ENCODE measurements around the gene RHOB. TPM values are rescaled to one million over a fixed set of nuclear protein-coding genes. Genes with fewer than 3 reads are reported as not detected.

The RHOB gene
- total RNA-seq, 4 donors from 2014 or later, result 809 to 1,532 (median 1,203) TPM

DNA sequence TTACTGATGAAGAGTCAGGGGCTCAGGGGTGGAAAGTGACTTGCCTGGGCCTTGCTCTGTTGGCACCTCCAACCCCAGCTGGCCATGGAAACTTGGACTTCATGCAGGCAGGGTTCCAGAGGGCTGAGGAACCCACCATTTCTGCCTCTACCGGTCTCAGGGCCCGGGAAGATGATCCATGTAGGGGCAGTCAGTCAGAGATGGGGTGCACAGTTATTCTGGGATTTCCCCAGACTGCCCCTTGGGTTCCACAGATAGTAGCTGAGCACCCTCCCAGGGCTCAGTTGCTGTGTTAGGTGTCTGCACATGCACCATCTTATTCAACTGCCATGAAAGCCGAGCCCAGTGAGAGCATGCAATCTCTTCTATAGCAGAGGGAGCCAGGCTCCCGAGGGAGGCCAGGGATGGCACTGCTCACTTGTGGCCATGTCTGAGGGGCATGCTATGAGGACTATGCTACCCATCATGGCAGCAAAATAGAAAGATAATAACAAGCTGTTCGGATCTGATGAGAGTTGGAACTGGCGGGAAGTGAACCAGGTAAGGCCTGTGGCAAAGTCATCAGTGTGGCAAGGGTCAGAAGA, 37.3 kb downstream of the RHOB start:
- no peak overlapping the region for H3K4me3 ChIP-seq
- TF ChIP-seq, protein P1, sequence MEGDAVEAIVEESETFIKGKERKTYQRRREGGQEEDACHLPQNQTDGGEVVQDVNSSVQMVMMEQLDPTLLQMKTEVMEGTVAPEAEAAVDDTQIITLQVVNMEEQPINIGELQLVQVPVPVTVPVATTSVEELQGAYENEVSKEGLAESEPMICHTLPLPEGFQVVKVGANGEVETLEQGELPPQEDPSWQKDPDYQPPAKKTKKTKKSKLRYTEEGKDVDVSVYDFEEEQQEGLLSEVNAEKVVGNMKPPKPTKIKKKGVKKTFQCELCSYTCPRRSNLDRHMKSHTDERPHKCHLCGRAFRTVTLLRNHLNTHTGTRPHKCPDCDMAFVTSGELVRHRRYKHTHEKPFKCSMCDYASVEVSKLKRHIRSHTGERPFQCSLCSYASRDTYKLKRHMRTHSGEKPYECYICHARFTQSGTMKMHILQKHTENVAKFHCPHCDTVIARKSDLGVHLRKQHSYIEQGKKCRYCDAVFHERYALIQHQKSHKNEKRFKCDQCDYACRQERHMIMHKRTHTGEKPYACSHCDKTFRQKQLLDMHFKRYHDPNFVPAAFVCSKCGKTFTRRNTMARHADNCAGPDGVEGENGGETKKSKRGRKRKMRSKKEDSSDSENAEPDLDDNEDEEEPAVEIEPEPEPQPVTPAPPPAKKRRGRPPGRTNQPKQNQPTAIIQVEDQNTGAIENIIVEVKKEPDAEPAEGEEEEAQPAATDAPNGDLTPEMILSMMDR (IDR thresholded peaks at IDR 0.05), result no peak
- TF ChIP-seq POLR2AphosphoS5 (IDR thresholded peaks at IDR 0.05), result no peak
- TF ChIP-seq POLR2A (IDR thresholded peaks at IDR 0.05; ENCODE audit: low read depth), result no peak
- TF ChIP-seq EP300 (IDR thresholded peaks at IDR 0.05), result no peak
- H3K9me3 ChIP-seq, result no peaks in the 10 kb centered on the region
- WGBS, result 100% methylated on average over 4 of the region's 6 CpGs
- intact Hi-C loops (cut with DNase I), result no loop called here
- no peaks in the 10 kb centered on the region for H3K36me3 ChIP-seq
- no peaks in the 10 kb centered on the region for H3K27me3 ChIP-seq
- H3K4me1 ChIP-seq, result peaks cover 7 to 56% (median 37%) of the 10 kb centered on the region in 4 donors
- H3K27ac ChIP-seq (replicated peaks in 1 of 4), result peak overlapping the region; percentile 64 to 69 (median 66)
- no peak for DNase-seq (ENCODE audit: extremely low spot score)

DNA sequence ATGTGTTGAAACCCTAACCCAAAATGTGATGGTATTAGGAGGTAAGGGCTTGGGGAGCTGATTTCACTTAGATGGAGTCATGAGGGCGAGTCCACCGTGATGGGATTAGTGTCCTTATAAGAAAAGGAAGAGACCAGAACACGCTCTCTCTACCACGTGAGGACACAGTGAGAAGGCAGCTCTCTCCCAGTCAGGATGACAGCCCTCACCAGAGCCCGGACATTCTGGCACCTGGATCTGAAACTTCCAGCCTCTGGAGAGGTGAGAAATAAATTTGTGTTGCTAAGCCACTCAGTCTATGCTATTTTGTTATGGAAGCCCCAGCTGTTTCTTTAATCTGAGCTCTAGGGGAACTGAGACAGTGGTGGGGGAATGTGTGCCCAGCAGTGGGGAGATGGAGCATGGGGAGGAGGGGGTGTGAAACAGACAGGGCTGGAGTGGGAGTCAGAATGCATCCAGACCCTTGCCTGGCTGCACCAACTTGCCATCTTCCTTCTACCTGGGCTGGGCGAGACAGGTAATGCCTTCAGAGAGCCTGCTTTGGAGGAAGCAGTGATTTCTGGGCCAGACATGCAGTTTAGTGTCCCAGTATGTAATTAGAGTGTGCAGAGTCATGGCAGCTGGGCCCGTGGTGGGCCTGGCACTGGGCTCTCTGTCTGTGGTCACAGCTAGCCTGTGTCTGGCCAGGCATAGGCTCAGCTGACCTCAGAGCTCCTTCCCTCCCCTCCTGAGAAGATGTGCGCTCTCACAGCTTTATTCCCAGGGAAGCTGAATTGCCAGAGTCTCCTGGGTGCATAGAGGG, 38.1 kb downstream of the RHOB start:
- Histone ChIP-seq H3K4me1 (peaks cover 7 to 53% (median 37%) of the 10 kb centered on the region in 4 donors), H3K27me3 (no peaks in the 10 kb centered on the region), H3K27ac (replicated peaks in 1 of 4) (peak overlapping the region; percentile 64 to 69 (median 66)), H3K36me3 (no peaks in the 10 kb centered on the region), H3K9me3 (no peaks in the 10 kb centered on the region), H3K4me3 (no peak overlapping the region)
- TF ChIP-seq, protein P1 (IDR thresholded peaks at IDR 0.05), result no peak
- no peak for TF ChIP-seq POLR2A (IDR thresholded peaks at IDR 0.05; ENCODE audit: low read depth)
- TF ChIP-seq POLR2AphosphoS5 (IDR thresholded peaks at IDR 0.05), result no peak
- TF ChIP-seq EP300 (IDR thresholded peaks at IDR 0.05), result no peak
- DNase-seq (ENCODE audit: extremely low spot score), result no peak
- intact Hi-C loops (cut with DNase I), result no loop called here
- 90% methylated on average over 8 of the region's 8 CpGs for WGBS

DNA sequence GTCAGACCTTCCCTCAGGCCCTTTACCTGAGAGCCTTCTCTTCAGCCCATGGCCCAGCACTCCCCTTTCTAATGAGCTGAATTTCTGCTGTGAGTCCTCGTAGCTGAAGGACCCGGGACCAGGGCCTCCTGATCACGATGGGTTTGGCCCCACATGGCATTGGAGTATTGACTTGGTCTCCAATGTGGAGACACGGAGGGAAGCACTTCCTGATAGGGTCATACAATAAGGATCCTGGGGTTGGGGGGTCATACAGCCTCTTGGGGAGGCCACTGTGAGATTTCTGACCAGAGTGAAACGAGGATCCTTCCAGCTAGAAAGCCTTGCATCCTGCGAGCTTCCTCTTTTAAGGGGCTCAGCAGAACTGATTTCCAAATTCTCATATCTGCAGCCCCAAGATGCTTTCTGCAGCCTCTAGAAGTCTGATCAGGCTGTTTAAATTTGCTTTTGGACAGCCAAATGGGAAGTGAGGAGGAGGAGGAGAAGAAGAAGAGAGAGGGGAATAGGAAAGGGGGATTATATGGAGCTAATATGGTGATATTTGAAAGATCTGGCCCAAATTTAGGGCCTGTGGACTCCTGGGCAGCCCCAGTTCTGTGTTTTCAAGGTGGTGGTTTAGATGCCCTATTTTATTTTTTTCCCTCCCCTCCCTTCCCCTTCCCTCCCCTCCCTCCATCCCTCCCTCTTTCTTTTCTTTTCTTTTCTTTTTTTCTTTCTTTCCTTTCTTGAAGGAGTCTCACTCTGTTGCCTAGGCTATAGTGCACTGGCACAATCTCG, 38.9 kb downstream of the RHOB start:
- H3K4me1 ChIP-seq, result peaks cover 7 to 61% (median 41%) of the 10 kb centered on the region in 4 donors
- no peaks in the 10 kb centered on the region for H3K9me3 ChIP-seq
- no peak for DNase-seq (ENCODE audit: extremely low spot score)
- no peaks in the 10 kb centered on the region for H3K36me3 ChIP-seq
- H3K4me3 ChIP-seq, result no peak overlapping the region
- H3K27ac ChIP-seq (replicated peaks in 1 of 4), result no peak overlapping the region
- no peaks in the 10 kb centered on the region for H3K27me3 ChIP-seq
- intact Hi-C loops (cut with DNase I), result no loop called here
- WGBS, result 79% methylated on average over 7 of the region's 7 CpGs
- no peak for TF ChIP-seq POLR2A (IDR thresholded peaks at IDR 0.05; ENCODE audit: low read depth)
- no peak for TF ChIP-seq EP300 (IDR thresholded peaks at IDR 0.05)
- TF ChIP-seq POLR2AphosphoS5 (IDR thresholded peaks at IDR 0.05), result no peak
- TF ChIP-seq, protein P1 (IDR thresholded peaks at IDR 0.05), result no peak

DNA sequence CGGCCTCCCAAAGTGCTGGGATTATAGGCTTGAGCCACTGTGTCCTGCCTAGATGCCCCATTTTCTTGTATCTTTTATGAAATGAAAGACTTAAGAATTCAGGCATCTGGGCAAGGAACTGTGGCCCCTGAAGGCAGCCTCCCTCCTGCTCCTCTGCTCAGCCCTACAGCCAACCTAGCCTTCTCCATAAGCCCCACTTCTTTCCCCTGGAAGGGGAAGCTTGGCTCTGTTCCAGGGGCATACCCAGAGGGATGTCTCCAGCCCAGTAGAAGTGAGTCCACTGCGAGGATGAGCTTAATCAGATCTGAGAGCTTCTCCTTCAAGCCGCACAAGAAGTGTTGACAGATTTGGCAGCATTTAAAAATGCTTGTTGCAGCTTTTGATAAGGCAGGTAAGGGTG, 39.7 kb downstream of the RHOB start:
- WGBS, result 75% methylated on average over 3 of the region's 3 CpGs
- Histone ChIP-seq H3K27me3 (no peaks in the 10 kb centered on the region), H3K4me1 (peaks cover 7 to 69% (median 47%) of the 10 kb centered on the region in 4 donors), H3K9me3 (no peaks in the 10 kb centered on the region), H3K27ac (replicated peaks in 1 of 4) (no peak overlapping the region), H3K36me3 (no peaks in the 10 kb centered on the region), H3K4me3 (no peak overlapping the region)
- intact Hi-C loops (cut with DNase I), result no loop called here
- DNase-seq (ENCODE audit: extremely low spot score), result no peak
- TF ChIP-seq POLR2AphosphoS5 (IDR thresholded peaks at IDR 0.05) (no peak), EP300 (IDR thresholded peaks at IDR 0.05) (no peak), POLR2A (IDR thresholded peaks at IDR 0.05; ENCODE audit: low read depth) (no peak)
- TF ChIP-seq, protein P1 (IDR thresholded peaks at IDR 0.05), result no peak
